Activated CD4-positive, alpha-beta T cell treated with anti-CD3 and anti-CD28 coated beads, Interleukin-2, amount 50 U/mL, for 16 hours (primary cell): ENCODE results near the gene CASR.
"Not testable (repeated sequence)": the region's sequence is repeated elsewhere in the genome, so short reads cannot be mapped to it uniquely, and the experiment has no call there.

Experiments
- DNase-seq: peaks from one replicate; pipeline ENCODE4 v3.0.0-alpha.2; 2020

The CASR gene

GRCh38 chr3:122183521-122183892 lies at the start of gene CASR:
Gene CASR, plus strand, starts transcription at chr3:122183668. Its CDS starts 70,522 bp downstream, at chr3:122254190.
- peak; percentile 16 for DNase-seq

- DNase-seq: peak; percentile 97
These were observed 37.0 kb upstream of the CASR start for GRCh38 chr3:122146466-122146865.

GRCh38 chr3:122148941-122149627 lies 34.4 kb upstream of the CASR start:
- DNase-seq: peak; percentile 50

- DNase-seq: no peak
These were observed 32.0 kb upstream of the CASR start for GRCh38 chr3:122151480-122151879.

GRCh38 chr3:122164983-122165382 lies 18.5 kb upstream of the CASR start:
- DNase-seq: not testable (repeated sequence)

GRCh38 chr3:122167630-122168029 lies 15.8 kb upstream of the CASR start:
- DNase-seq: no peak

GRCh38 chr3:122168044-122168443 lies 15.4 kb upstream of the CASR start:
- DNase-seq: no peak

GRCh38 chr3:122169911-122170310 lies 13.6 kb upstream of the CASR start:
- DNase-seq: no peak

GRCh38 chr3:122171361-122171760 lies 12.1 kb upstream of the CASR start:
- not testable (repeated sequence) for DNase-seq

GRCh38 chr3:122178711-122179110 lies 4.8 kb upstream of the CASR start:
- DNase-seq: no peak

- DNase-seq: no peak
These were observed 574 bp downstream of the CASR start for GRCh38 chr3:122183893-122184590.

GRCh38 chr3:122184591-122184929 lies 1.1 kb downstream of the CASR start:
- no peak for DNase-seq

GRCh38 chr3:122186372-122186771 lies 2.9 kb downstream of the CASR start:
- no peak for DNase-seq

GRCh38 chr3:122188737-122189136 lies 5.3 kb downstream of the CASR start:
- DNase-seq: no peak

GRCh38 chr3:122189357-122189756 lies 5.9 kb downstream of the CASR start:
- no peak for DNase-seq

- no peak for DNase-seq
These were observed 7.1 kb downstream of the CASR start for GRCh38 chr3:122190525-122190924.

GRCh38 chr3:122198966-122199365 lies 15.5 kb downstream of the CASR start:
- no peak for DNase-seq

GRCh38 chr3:122199552-122199951 lies 16.1 kb downstream of the CASR start:
- DNase-seq: no peak

- no peak for DNase-seq
These were observed 17.2 kb downstream of the CASR start for GRCh38 chr3:122200661-122201060.

GRCh38 chr3:122201476-122201875 lies 18.0 kb downstream of the CASR start:
- not testable (repeated sequence) for DNase-seq

- DNase-seq: no peak
These were observed 25.1 kb downstream of the CASR start for GRCh38 chr3:122208579-122208978.

- DNase-seq: no peak
These were observed 30.2 kb downstream of the CASR start for GRCh38 chr3:122213650-122214049.

- DNase-seq: no peak
These were observed 31.2 kb downstream of the CASR start for GRCh38 chr3:122214711-122215110.

GRCh38 chr3:122215592-122216298 lies 32.3 kb downstream of the CASR start:
- no peak for DNase-seq
